NT2/D1 (cell line): ENCODE data around the gene ARRDC3.
"Not testable (repeated sequence)": the region's sequence is repeated elsewhere in the genome, so short reads cannot be mapped to it uniquely, and the experiment has no call there.

Experiments used
- SUZ12 ChIP-seq: IDR thresholded peaks from 2 replicates; pipeline ENCODE4 v1.6.1; 2011; ENCODE audit not compliant: insufficient read length, insufficient read depth; ENCODE audit errors: extremely low read depth
- YY1 ChIP-seq: IDR thresholded peaks from 2 replicates; pipeline ENCODE4 v1.6.1; 2011; ENCODE audit not compliant: insufficient read length, insufficient read depth
- ZNF274 ChIP-seq: IDR thresholded peaks from 2 replicates; pipeline ENCODE4 v1.6.1; 2011; ENCODE audit warnings: mild to moderate bottlenecking, low read depth, low read length

DNA sequence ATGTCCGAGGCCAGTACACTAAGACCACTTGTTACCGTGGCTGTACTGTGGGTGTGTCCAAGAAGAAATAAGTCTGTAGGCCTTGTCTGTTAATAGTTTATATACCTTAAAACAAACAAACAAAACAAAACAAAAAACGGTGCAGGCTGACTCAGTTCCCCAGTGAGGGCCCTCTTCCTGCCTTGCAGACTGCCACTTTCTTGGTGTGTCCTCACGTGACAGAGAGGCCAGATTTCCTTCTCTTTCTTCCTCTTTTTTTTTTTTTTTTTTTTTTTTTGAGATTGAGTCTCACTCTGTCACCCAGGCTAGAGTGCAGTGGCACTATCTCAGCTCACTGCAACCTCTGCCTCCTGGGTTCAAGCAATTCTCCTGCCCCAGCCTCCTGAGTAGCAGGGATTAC is 28.2 kb downstream of the ARRDC3 start:
- not testable (repeated sequence) for TF ChIP-seq SUZ12, ZNF274, YY1
